Measurements from ENCODE around the gene MRPS34. TPM values are rescaled to one million over a fixed set of nuclear protein-coding genes. Genes with fewer than 3 reads are reported as not detected.

The MRPS34 gene
- total and polyA plus RNA-seq, 9 of the 15 experiments (the other 6 are each of a cell fraction or from before 2014, with no cell fraction given) = 5.2 to 334 (median 92.8) TPM

- no peaks in the 10 kb centered on the region for H3K9me3 ChIP-seq (replicated peaks; ENCODE audit: control insufficient read depth, insufficient read depth, low read depth, low read length)
- peaks cover 8% of the 10 kb centered on the region; the same call in 1 of the 2 replicates for H4K20me1 ChIP-seq (replicated peaks; ENCODE audit: control insufficient read depth, insufficient read depth, low read length)
- peak overlapping the region; percentile 96 for H3K27ac ChIP-seq (ENCODE audit: extremely low read depth, low read depth, low read length)
- in situ Hi-C loops (cut with MboI) = no loop called here
- ATAC-seq (no peak), DNase-seq (ENCODE audit: extremely low read depth in 1 of 4, low spot score in 3 of 4) (no peak), FAIRE-seq (peak; percentile 64)
- ChIA-PET POLR2A (interaction anchor here (0.6 to 4.3 kb wide), 10 partner anchors 8 to 393 kb away, joined by 3 to 35 read pairs (median 4); partner anchors contain the start of genes FAHD1, HAGH, NUBP2 and RPS2), CTCF (ENCODE audit: low intra/inter-chr PET ratio) (interaction anchor here (2.6 kb wide), 1 partner anchor 158 kb away, joined by 8 read pairs; no protein-coding TSS in a partner anchor)
- intact Hi-C loops (cut with micrococcal nuclease) = no loop called here
- H3K4me1 ChIP-seq (replicated peaks in 1 of 2; ENCODE audit: control insufficient read depth in 2 of 2, insufficient read depth in 2 of 2, low read length in 2 of 2) = peaks cover 20 to 97% of the 10 kb centered on the region in 2 experiments; a peak in 4 of 5 replicates
- no peaks in the 10 kb centered on the region for H3K27me3 ChIP-seq (ENCODE audit: control insufficient read depth in 2 of 2, insufficient read depth in 2 of 2, low read length in 2 of 2)
- peak overlapping the region; percentile 96 for H3K4me3 ChIP-seq
- peaks cover 2% of the 10 kb centered on the region for H3K9me1 ChIP-seq (ENCODE audit: control insufficient read depth, insufficient read depth, low read length)
- H3K36me3 ChIP-seq (ENCODE audit: control insufficient read depth, insufficient read depth, low read length) = peaks cover 69% of the 10 kb centered on the region; the same call in 2 of the 3 replicates
- H3K79me2 ChIP-seq (ENCODE audit: control insufficient read depth, insufficient read depth, low read length) = peaks cover 51% of the 10 kb centered on the region
- TSS peak; percentile 91 for BruUV-seq (replicated peaks)
- H2AFZ ChIP-seq (ENCODE audit: low read depth, low read length) = no peak overlapping the region; the same call in 1 of the 2 replicates
- peak overlapping the region; percentile 93 to 95 for H3K9ac ChIP-seq (ENCODE audit: insufficient read depth in 1 of 2, low read depth in 2 of 2, low read length in 2 of 2)
- peak overlapping the region; percentile 98 for H3K4me2 ChIP-seq (ENCODE audit: insufficient read depth, low read length)
- under 1% methylated on average over 20 of the region's 22 CpGs for WGBS (ENCODE audit: insufficient coverage, low coverage, missing lambda C conversion rate)
- TF ChIP-seq GATAD2B (IDR thresholded peaks at IDR 0.05; ENCODE audit: borderline replicate concordance) = no peak
- TF ChIP-seq SPI1 (IDR thresholded peaks at IDR 0.05; ENCODE audit: borderline replicate concordance, low read depth, low read length) = 0 out of 2 replicates have a peak, but pooled peaks have one; percentile 14
- TF ChIP-seq ARID4B (CRISPR knock-in tag; IDR thresholded peaks at IDR 0.05) = 0 out of 2 replicates have a peak, but pooled peaks have one; percentile 12
- peak; percentile 63 for TF ChIP-seq VEZF1 (CRISPR knock-in tag; IDR thresholded peaks at IDR 0.05)
- no peak for TF ChIP-seq HNRNPL (IDR thresholded peaks at IDR 0.05; ENCODE audit: low read depth, low read length)
- no peak for TF ChIP-seq GTF2B (IDR thresholded peaks at IDR 0.05; ENCODE audit: extremely low read depth, insufficient read length)
- 0 out of 2 replicates have a peak, but pooled peaks have one; percentile 9 for TF ChIP-seq STAG1 (CRISPR knock-in tag; IDR thresholded peaks at IDR 0.05; ENCODE audit: borderline replicate concordance)
- TF ChIP-seq POLR3A (IDR thresholded peaks at IDR 0.05; ENCODE audit: borderline replicate concordance, extremely low read depth, insufficient read depth, insufficient read length) = no peak
- no peak for TF ChIP-seq BRCA1 (IDR thresholded peaks at IDR 0.05)
- 0 out of 2 replicates have a peak, but pooled peaks have one; percentile 22 for TF ChIP-seq BRCA1 (CRISPR knock-in tag; IDR thresholded peaks at IDR 0.05)
- 0 out of 2 replicates have a peak, but pooled peaks have one; percentile 81 for TF ChIP-seq ZNF232 (CRISPR knock-in tag; IDR thresholded peaks at IDR 0.05)
- peak in 1 of 3 experiments; percentile 33 for TF ChIP-seq YY1 (IDR thresholded peaks at IDR 0.05; ENCODE audit: borderline replicate concordance in 1 of 3, control insufficient read depth in 1 of 3, extremely low read depth in 1 of 3, insufficient read depth in 3 of 3, insufficient read length in 1 of 3, insufficient replicate concordance in 2 of 3, low read depth in 1 of 3, low read length in 2 of 3)
- TF ChIP-seq KAT7 (CRISPR knock-in tag; IDR thresholded peaks at IDR 0.05; ENCODE audit: borderline replicate concordance) = 0 out of 2 replicates have a peak, but pooled peaks have one; percentile 17
- TF ChIP-seq PHF20 (IDR thresholded peaks at IDR 0.05; ENCODE audit: partially characterized antibody) = peak; percentile 7
These were observed 1.0 kb downstream of the MRPS34 start for GRCh38 chr16:1771864-1772361.
